ENCODE data around the gene NEU1.

Gene NEU1

GRCh38 chr6:31879901-31880300 lies 17.3 kb upstream of the NEU1 start:
- no peak for TF ChIP-seq CTCF (IDR thresholded peaks at IDR 0.05)

DNA sequence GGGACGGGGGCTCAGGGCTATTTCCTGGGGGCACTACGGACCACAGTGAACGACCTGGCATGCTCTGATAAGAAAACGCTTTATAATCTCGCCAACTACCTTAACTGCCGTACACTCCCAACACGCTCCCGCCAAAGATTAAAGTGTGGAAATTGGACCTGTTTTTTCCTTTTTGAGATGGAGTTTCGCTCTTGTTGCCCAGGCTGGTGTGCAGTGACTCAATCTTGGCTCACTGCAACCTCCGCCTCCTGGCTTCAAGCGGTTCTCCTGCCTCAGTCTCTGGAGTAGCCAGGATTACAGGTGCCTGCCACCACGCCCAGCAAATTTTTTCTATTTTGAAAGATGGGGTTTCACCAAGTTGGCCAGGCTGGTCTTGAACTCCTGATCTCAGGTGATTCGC lies 16.5 kb upstream of the NEU1 start:
- TF ChIP-seq CTCF (IDR thresholded peaks at IDR 0.05), result no peak

DNA sequence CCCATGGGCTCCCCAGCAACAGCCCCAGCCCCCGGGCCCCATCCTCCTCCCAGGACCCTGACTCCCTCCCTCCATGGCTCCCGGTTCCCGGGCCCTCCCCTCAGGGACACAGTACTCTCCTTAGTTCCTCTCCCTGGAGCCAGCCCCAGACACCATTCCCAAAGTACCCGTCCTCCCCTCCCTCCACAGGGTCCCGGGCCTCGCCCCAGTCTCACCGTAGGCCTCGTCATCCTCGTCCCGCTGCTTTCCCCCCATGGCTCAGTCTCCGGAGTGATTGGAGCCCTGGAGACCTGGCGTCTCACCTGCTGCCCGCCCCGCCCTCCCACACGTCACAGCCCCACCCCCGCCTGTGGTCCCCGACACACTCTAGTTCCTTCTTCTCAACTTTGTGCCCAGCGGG lies 16.1 kb upstream of the NEU1 start, which contains the start of gene SLC44A4:
TSS of gene SLC44A4 (minus strand) at position 272 of the 400 bp plus-strand sequence. CDS start at position 255, 17 bp downstream.
- no peak for TF ChIP-seq CTCF (IDR thresholded peaks at IDR 0.05)

DNA sequence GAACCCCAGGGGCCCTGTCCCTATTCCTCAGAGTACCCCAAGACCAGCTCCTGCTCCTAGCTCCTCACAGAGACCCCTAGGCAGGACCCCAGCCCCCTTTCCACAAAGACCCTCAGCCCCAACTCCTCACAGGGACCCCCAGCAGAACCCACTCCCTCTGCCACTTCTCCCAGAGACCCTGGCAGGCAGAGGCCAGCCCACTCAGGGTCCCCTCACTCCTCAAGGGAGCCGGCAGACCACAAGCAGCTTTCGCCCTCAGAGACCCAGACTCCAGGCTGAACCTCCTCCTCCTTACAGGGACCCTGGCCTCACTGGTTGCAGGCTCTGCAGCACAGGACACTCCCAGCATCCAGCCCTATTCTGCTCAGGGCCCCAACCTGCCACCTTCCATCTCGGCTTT lies 15.6 kb upstream of the NEU1 start:
- TF ChIP-seq CTCF (IDR thresholded peaks at IDR 0.05), result no peak

DNA sequence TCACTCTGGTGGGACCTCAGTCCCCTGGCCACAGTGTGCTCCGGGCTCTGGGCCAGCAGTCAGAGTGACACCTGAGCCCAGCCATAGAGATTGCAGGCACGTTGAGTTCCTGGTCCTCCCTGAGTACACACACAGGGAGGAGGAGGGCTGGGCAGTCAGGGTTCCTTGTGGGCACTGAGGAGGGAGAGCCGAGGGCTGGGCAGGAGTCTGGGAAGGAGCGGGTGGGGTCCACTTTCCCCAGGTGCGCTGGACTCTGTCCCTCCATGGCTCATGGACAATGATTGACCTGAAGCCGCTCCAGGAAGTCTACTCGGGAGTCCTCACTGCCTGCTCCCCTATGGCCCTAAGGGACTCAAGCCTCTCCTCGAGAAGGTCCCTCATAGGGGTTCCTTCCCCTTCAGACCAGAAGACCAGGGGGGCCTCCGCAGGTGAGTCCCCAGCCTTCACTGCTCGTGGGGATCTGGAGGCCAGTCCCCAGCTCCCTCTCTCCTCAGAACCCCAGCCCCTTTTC lies 15.1 kb upstream of the NEU1 start:
- TF ChIP-seq CTCF (IDR thresholded peaks at IDR 0.05), result no peak

- TF ChIP-seq CTCF (IDR thresholded peaks at IDR 0.05), result no peak
Observed at GRCh38 chr6:31877125-31877650, 14.6 kb upstream of the NEU1 start.

- no peak for TF ChIP-seq CTCF (IDR thresholded peaks at IDR 0.05)
Observed at GRCh38 chr6:31876357-31876756, 13.7 kb upstream of the NEU1 start.

GRCh38 chr6:31875877-31876276 lies 13.3 kb upstream of the NEU1 start:
- no peak for TF ChIP-seq CTCF (IDR thresholded peaks at IDR 0.05)
